PC-9 (cell line): ENCODE results near the gene ZMYND19.

Experiments used
- EZH2 ChIP-seq: fragments of 200-600 bp; sonication (generic); IDR thresholded peaks from 2 replicates; pipeline ENCODE4 v1.8.0; 2017; ENCODE audit warnings: antibody characterized with exemption, low read depth
- TF ChIP-seq, protein P1 (sequence below): fragments of 200-600 bp; sonication (generic); conservative IDR thresholded peaks from 2 replicates; pipeline ENCODE4 v1.6.1; 2017; ENCODE audit warnings: mixed run types, antibody characterized with exemption, mild to moderate bottlenecking, moderate library complexity

DNA sequence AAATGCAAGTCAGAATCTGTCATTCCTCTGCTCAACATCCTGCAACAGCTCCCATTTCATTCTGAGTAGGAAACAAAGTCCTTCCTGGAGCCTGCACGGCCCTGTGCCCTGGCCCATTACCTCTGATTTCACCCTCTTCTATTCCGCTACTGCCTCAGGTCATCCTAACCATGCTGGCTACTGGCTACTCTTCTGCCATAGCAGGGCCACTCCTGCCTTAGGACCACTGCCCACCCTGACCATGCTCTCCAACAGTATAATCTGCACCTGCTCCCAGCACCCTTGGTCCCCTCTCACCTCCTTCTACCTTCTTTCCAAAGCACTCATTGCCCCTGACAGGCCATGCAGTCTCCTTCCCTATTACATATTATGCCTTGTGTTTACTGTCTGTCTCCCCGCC lies 19.7 kb downstream of the ZMYND19 start:
- TF ChIP-seq, protein P1, sequence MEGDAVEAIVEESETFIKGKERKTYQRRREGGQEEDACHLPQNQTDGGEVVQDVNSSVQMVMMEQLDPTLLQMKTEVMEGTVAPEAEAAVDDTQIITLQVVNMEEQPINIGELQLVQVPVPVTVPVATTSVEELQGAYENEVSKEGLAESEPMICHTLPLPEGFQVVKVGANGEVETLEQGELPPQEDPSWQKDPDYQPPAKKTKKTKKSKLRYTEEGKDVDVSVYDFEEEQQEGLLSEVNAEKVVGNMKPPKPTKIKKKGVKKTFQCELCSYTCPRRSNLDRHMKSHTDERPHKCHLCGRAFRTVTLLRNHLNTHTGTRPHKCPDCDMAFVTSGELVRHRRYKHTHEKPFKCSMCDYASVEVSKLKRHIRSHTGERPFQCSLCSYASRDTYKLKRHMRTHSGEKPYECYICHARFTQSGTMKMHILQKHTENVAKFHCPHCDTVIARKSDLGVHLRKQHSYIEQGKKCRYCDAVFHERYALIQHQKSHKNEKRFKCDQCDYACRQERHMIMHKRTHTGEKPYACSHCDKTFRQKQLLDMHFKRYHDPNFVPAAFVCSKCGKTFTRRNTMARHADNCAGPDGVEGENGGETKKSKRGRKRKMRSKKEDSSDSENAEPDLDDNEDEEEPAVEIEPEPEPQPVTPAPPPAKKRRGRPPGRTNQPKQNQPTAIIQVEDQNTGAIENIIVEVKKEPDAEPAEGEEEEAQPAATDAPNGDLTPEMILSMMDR, result no peak
- TF ChIP-seq EZH2, result no peak
